ENCODE measurements around the gene FTO.

- TF ChIP-seq CTCF (conservative IDR thresholded peaks at IDR 0.05 in 1 of 2, IDR thresholded peaks at IDR 0.05 in 1 of 2; ENCODE audit: extremely low read depth in 1 of 2, insufficient read depth in 1 of 2, low read depth in 1 of 2, low read length in 2 of 2) (no peak), EZH2 (IDR thresholded peaks at IDR 0.05; ENCODE audit: borderline replicate concordance, low read length) (no peak)
Observed at GRCh38 chr16:54171626-54172537, 467.9 kb downstream of the FTO start.

Data from mammary epithelial cell (primary cell).